Activated CD4-positive, alpha-beta T cell treated with anti-CD3 and anti-CD28 coated beads, Interleukin-2, Interleukin-4, amounts not matched to agents 100 ng/mL and 50 ng/mL, durations not matched to agents 16 hours and 8 hours (primary cell): Measurements from ENCODE around the gene ZDHHC8.

Source experiments
- DNase-seq: peaks from one replicate; pipeline ENCODE4 v3.0.0-alpha.2; 2020; ENCODE audit warnings: low spot score

The ZDHHC8 gene

DNA sequence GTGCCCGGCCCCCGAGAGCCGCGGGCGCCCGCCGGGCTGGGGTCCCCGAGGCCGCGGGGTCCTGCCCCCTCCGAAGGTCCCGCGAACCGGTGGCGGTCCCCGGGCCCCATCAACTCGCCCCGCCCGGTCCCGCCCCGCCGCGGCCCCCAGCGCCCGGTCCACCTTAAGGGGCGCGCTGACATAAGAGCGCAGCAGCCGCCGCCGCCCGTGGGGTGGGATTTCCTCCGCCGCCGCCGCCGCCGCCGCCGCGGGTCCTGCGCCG, at the start of gene ZDHHC8:
TSS of gene ZDHHC8 (plus strand) at position 208 of the 262 bp plus-strand sequence. CDS start 144 bp downstream, outside the sequence.
- DNase-seq = no peak

DNA sequence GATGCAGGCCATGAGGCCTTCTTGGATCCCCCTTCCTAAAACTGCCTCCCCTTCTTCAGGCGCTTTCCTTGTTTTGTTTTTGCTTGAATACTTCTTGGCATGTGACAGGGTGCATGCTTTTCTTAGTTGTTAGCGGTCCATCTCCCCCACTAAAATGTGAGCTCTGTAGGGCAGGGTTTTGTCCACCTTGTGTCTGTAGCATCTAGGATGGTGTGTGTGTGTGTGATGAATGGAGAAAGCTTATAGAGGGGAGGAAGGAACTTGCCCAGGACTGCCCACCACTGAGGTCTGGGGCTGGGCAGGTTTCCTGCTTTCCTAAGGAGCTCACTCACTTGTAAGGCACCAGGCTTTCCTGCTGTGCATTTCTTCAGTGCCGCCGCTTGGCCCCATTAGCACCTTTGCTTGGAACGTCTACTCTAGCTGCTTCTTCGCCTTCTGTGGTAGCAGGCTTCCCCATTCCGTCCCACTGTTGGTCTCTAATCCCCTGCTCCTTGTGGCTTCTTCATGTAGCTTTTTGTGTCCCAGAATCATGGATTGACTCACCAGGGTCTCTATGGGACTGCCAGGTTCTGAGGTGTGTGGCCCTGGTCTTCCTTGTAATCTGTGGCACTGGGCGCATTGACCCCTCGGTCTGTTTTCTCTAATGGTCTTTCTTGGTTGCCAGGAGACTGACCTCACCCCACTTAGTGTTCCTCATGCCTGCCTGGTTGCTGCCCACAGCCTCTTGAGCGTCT, 48.3 kb upstream of the ZDHHC8 start:
- DNase-seq = no peak

GRCh38 chr22:20083891-20084546, 47.6 kb upstream of the ZDHHC8 start:
- no peak for DNase-seq

DNA sequence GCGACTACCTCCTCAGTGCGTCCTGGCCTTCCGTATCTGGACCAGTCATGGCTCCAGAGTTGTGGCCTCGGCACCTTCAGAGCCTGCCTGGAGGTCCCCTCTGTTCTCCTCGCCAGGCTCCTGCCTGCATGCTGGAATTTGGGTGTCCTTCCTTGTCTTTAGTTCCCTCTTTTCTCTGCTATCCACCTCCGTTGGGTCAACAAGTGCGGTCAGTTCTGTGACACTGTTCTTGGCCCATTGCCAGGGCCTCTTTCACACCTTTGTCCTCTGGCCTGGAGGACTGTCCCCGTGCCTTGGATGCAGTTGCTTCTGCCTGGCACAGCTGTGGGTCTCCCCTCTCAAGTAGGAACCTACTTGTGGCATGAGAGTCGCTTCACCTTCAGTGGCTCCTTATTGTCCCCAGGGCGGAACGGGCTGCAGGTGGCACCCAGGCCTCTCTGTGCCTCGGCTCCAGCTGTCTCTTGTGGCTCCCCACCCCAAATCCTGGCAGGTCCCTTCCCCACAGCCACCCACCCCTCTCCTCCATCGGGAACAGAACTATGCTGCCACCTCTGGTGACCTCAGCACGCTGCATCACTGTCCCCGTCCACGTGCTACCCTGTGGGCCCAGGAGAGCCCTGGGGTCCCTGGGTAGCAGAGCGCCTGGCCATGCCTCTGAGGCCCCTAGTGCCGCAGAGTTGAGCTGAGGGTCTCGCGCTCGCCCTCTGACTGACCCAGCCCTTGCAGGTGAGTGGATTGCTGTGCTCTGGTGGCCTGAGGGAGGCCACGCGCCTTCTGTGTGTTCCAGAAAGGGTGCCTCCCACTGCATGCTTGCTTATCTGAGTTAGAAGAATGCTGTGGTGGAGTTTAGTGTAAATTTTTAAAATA, 46.8 kb upstream of the ZDHHC8 start:
- no peak for DNase-seq

- no peak for DNase-seq
Measured at GRCh38 chr22:20085651-20086050, 46.0 kb upstream of the ZDHHC8 start.

DNA sequence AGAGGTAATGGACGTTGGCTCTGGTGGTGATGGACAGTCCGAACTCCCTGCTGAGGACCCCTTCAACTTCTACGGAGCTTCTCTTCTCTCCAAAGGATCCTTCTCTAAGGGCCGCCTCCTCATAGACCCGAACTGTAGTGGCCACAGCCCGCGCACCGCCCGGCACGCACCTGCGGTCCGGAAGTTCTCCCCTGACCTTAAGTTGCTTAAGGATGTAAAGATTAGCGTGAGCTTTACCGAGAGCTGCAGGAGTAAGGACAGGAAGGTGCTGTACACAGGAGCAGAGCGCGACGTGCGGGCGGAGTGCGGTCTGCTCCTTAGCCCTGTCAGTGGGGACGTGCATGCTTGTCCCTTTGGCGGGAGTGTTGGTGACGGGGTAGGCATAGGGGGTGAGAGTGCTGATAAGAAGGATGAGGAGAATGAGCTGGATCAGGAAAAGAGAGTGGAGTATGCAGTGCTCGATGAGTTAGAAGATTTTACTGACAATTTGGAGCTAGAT, 45.5 kb upstream of the ZDHHC8 start:
- DNase-seq = no peak

GRCh38 chr22:20086763-20087162, 44.8 kb upstream of the ZDHHC8 start:
- no peak for DNase-seq

GRCh38 chr22:20087319-20088262, 44.0 kb upstream of the ZDHHC8 start:
- DNase-seq = no peak

GRCh38 chr22:20088263-20088648, 43.3 kb upstream of the ZDHHC8 start:
- no peak for DNase-seq

DNA sequence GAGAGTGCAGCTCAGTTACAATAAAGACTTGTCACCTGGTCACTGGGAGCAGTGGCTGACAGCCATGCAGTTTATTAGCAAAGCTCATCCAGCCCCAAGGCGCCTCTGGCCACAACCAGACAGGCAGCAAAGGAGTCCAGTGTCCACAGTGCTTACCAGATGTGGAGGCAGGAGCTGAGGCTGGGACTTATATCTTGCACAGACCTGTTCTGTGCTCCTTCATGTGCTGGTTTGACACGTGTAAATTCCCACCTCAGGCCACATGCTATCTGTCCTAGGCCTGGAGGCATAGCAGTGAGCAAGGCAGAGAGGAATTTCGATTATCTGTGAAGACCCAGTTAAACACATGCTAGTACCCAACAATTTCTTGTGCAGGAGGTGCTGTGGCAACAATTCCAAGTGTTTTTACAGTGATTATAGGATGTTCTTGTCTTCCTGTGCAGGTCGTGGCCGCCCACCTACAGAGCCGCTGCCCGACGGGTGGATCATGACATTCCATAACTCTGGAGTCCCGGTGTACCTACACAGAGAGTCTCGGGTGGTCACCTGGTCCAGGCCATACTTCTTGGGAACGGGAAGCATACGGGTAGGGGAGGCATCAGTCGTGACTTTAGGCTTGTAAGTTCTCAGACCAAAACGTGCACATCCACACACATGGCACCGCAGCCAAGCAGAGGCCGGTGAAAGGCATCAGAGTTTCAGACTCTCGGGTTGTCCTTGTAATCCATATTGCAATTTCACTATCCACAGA, 42.2 kb upstream of the ZDHHC8 start:
- DNase-seq = no peak

- DNase-seq = no peak
Measured at GRCh38 chr22:20089977-20090729, 41.5 kb upstream of the ZDHHC8 start.

DNA sequence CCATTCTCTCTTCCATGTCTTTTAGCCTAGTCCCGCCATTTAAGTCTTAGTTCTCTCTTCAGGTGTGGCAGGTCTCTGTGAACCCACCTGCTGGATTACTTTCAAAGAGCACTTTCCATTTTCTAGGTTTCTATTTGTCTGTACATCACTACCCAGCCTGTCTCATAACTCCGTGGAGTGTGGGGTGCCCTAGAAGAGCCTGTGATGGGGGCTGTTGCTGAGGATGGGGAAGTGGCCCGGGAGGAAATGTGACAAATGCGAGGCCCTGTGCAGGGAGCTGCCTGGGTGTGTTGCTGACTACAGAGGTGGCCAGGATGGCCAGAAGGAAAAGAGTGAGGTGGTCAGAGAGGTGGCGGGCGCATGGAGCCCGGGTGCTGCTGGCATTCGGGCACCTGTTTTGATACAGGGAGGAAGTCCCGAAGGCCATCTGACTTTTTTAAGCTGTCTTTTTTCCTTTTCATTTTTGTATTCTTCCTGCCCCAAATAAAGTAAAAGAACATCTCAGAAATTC, 40.8 kb upstream of the ZDHHC8 start:
- DNase-seq = no peak

DNA sequence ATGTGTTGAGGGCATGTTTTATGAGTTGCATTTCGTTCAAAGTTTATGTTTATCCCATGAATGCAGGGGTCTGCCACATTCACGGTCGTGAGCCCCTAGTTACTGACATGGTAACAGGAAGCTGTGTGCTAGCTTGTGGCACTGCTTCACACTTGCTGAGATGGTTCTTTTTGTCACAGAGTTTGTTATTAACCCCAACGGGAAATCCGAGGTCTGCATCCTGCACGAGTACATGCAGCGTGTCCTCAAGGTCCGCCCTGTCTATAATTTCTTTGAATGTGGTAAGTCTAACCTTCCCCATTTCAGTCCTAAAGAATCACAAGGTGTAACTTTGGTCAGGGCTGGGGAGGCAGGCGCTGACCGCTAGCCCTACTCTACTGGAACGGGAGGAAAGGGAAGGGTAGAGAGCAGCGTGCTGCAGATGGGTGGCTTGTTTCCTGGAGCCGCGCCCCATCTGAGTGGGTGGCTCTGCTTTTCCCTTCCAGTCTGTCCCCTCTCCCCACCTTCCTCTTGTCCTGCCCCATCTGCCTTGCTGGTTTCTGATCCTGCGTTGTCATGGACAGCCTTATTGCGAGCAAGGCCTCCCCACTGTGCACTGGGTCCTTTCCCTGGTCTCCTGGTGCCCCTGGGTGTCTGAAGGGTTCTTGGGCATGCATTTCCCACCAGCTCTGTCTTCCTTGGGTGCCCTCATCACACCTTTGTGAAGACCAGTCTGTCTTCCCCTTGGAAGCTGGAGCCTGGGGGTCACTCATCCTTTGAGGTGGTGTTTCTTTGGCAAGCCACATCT, 39.7 kb upstream of the ZDHHC8 start:
- DNase-seq = no peak

- DNase-seq = no peak
Measured at GRCh38 chr22:20092477-20092854, 39.1 kb upstream of the ZDHHC8 start.

DNA sequence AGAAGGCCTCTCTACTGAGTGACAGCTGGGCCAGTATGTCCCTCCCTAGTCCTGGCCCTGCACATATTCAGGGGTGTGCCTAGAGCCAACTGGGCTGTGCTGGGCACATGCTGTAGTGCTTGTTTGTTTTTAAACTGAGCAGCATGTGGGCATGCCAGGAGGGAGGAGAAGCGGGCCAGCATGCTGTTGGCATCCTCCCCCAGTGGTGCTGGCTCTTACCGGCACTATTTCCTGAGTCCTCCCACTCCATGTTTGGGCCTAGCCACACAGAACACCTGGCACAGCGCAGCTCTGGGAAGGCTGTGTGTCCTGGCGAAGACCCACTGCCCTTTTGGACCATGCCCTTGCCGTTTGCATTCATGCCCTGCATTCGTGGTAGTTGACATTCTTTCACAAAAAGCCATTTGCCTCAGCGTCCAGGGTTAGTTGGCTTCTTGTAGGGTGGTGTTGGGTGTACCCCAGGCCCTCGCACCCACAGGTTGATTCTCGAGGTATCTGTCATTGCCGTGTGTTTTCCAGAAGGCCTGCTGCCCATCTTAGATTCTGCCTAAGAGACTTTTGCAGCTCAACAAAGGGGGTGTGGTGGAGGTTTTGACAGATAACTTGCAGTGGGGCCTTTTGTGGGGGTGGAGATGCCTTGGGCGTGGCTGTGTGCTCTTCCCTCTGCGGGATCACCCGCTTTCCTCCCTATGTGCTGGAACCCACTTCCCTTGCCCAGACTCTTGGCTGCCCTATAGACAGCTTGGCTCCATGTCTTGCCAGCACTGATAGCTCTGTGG, 38.0 kb upstream of the ZDHHC8 start:
- DNase-seq = no peak

GRCh38 chr22:20094197-20094807, 37.3 kb upstream of the ZDHHC8 start:
- no peak for DNase-seq

DNA sequence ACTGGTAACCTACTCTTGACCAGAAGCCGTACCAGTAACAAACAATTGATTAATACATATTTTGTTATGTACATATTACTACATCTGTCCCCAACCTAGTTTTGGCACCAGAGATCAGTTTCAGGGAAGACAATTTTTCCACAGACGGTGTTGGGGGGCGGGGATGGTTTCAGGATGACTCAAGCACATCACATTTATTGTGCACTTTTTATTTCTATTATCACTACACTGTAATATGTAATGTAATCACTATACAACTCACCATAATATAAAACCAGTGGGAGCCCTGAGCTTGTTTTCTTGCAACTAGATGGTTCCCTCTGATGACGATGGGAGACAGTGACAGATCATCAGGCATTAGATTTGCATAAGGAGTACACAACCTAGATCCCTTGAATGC, 36.1 kb upstream of the ZDHHC8 start:
- DNase-seq = no peak
